Neuronal stem cell (in vitro differentiated cells): ENCODE data around the gene GRWD1.
A peak's percentile ranks its signal among the peaks of the same experiment; 100 is the strongest.

Experiments used
- DNase-seq: peaks from one replicate; pipeline ENCODE4 v3.0.0-alpha.2; 2013; ENCODE audit warnings: low spot score
- H2AFZ ChIP-seq: one replicate; pipeline ENCODE4 v1.6.1; 2013; ENCODE audit warnings: mild to moderate bottlenecking, low read length, inconsistent platforms
- H2AK5ac ChIP-seq: 2 replicates; pipeline ENCODE4 v1.6.1; 2013; ENCODE audit warnings: low read depth, mild to moderate bottlenecking, inconsistent platforms, low read length, moderate library complexity, mixed read lengths
- H2BK120ac ChIP-seq: 2 replicates; pipeline ENCODE4 v1.6.1; 2013; ENCODE audit warnings: low read depth, mild to moderate bottlenecking, inconsistent platforms, low read length, moderate library complexity, mixed read lengths
- H2BK12ac ChIP-seq: one replicate; pipeline ENCODE4 v1.6.1; 2013; ENCODE audit warnings: low read length, inconsistent platforms
- H2BK15ac ChIP-seq: 2 replicates; pipeline ENCODE4 v1.6.1; 2013; ENCODE audit warnings: mild to moderate bottlenecking, low read length, inconsistent platforms, mixed read lengths
- H2BK5ac ChIP-seq: one replicate; pipeline ENCODE4 v1.6.1; 2013; ENCODE audit warnings: inconsistent platforms, mild to moderate bottlenecking, low read length, moderate library complexity
- H3K14ac ChIP-seq: one replicate; pipeline ENCODE4 v1.6.1; 2013; ENCODE audit warnings: low read length, inconsistent platforms
- H3K18ac ChIP-seq: 2 replicates; pipeline ENCODE4 v1.6.1; 2013; ENCODE audit warnings: low read length, inconsistent platforms
- H3K23ac ChIP-seq: 2 replicates; pipeline ENCODE4 v1.6.1; 2013; ENCODE audit warnings: low read depth, mild to moderate bottlenecking, mixed read lengths, low read length, inconsistent platforms; ENCODE audit not compliant: poor library complexity
- H3K27ac ChIP-seq: replicated peaks from 3 replicates; pipeline ENCODE4 v1.5.1; 2013; ENCODE audit warnings: low read length, inconsistent platforms
- H3K27me3 ChIP-seq, 3 experiments: 2 replicates each; pipeline ENCODE4 v1.6.1; 2013; ENCODE audit warnings: low read length in 3 of 3, mild to moderate bottlenecking in 2 of 3, inconsistent platforms in 1 of 3, low read depth in 1 of 3, mixed read lengths in 1 of 3, moderate library complexity in 1 of 3; ENCODE audit not compliant: control insufficient read depth in 3 of 3, insufficient read depth in 3 of 3
- H3K36me3 ChIP-seq, 2 donors: replicated peaks in 1 of 2; 2 replicates each; pipeline ENCODE4 v1.6.1; 2013; ENCODE audit warnings: low read length in 2 of 2; ENCODE audit not compliant: control insufficient read depth in 2 of 2, insufficient read depth in 2 of 2
- H3K4ac ChIP-seq: 2 replicates; pipeline ENCODE4 v1.6.1; 2013; ENCODE audit warnings: inconsistent platforms, mild to moderate bottlenecking, low read length, moderate library complexity
- H3K4me1 ChIP-seq, 2 donors: 1 replicate in 1 of 2; 2 replicates in 1 of 2; pipeline ENCODE4 v1.6.1; 2013; ENCODE audit warnings: low read length in 2 of 2, low read depth in 1 of 2; ENCODE audit not compliant: control insufficient read depth in 2 of 2, insufficient read depth in 1 of 2
- H3K4me2 ChIP-seq: one replicate; pipeline ENCODE4 v1.6.1; 2013; ENCODE audit warnings: mild to moderate bottlenecking, low read length, inconsistent platforms; ENCODE audit not compliant: insufficient read depth, poor library complexity, severe bottlenecking
- H3K4me3 ChIP-seq, 2 donors: 2 replicates each; pipeline ENCODE4 v1.5.1; 2013; ENCODE audit warnings: low read length in 2 of 2, mild to moderate bottlenecking in 2 of 2, inconsistent platforms in 1 of 2, moderate library complexity in 1 of 2
- H3K79me1 ChIP-seq: one replicate; pipeline ENCODE4 v1.6.1; 2013; ENCODE audit warnings: low read depth, mild to moderate bottlenecking, inconsistent platforms, low read length, moderate library complexity
- H3K9ac ChIP-seq: one replicate; pipeline ENCODE4 v1.6.1; 2013; ENCODE audit warnings: mild to moderate bottlenecking, low read depth, low read length, inconsistent platforms; ENCODE audit not compliant: poor library complexity
- H3K9me3 ChIP-seq, 2 donors: replicated peaks in 1 of 2; 2 replicates each; pipeline versions ENCODE3 to v1.6.1; 2013; ENCODE audit warnings: low read length in 2 of 2, mild to moderate bottlenecking in 2 of 2, inconsistent platforms in 1 of 2, low read depth in 1 of 2, mixed read lengths in 1 of 2, moderate library complexity in 1 of 2; ENCODE audit not compliant: control insufficient read depth in 2 of 2, insufficient read depth in 1 of 2
- H4K8ac ChIP-seq: one replicate; pipeline ENCODE4 v1.6.1; 2013; ENCODE audit warnings: low read depth, mild to moderate bottlenecking, inconsistent platforms, low read length, moderate library complexity
- H4K91ac ChIP-seq: one replicate; pipeline ENCODE4 v1.6.1; 2013; ENCODE audit warnings: low read length, low read depth, mild to moderate bottlenecking, inconsistent platforms; ENCODE audit not compliant: poor library complexity
- WGBS, 2 donors: extraction: QIAGEN DNeasy Blood & Tissue Kit; methylation state at CpG; one replicate each; pipeline ENCODE4 v1.1.7; 2013; ENCODE audit warnings: missing lambda C conversion rate in 2 of 2, mixed read lengths in 1 of 2; ENCODE audit not compliant: insufficient read length in 2 of 2, insufficient replicate concordance in 1 of 2; ENCODE audit errors: extremely low coverage in 2 of 2; 5-methylcytosine and 5-hydroxymethylcytosine counted together

GRWD1 gene

GRCh38 chr19:48417421-48417820, 28.4 kb upstream of the GRWD1 start:
- Histone ChIP-seq H2BK12ac (no peak overlapping the region), H4K8ac (peak overlapping the region; percentile 65), H3K27me3 (peaks cover 0 to 15% (median 4%) of the 10 kb centered on the region in 3 experiments), H2BK5ac (peak overlapping the region; percentile 4), H3K27ac (no peak overlapping the region), H2AFZ (peak overlapping the region; percentile 48), H3K79me1 (no peaks in the 10 kb centered on the region), H3K14ac (no peak overlapping the region), H3K23ac (no peak overlapping the region), H3K18ac (peak overlapping the region; percentile 28), H3K4me2 (no peak overlapping the region), H3K4me1 (peaks cover 11 to 13% of the 10 kb centered on the region in 2 donors), H3K9me3 (no peaks in the 10 kb centered on the region), H3K4me3 (peak overlapping the region in 1 of 2 donors; percentile 63), H3K36me3 (no peaks in the 10 kb centered on the region), H3K9ac (no peak overlapping the region), H3K4ac (no peak overlapping the region), H2BK15ac (no peak overlapping the region), H2AK5ac (no peak overlapping the region), H4K91ac (no peak overlapping the region), H2BK120ac (no peak overlapping the region)
- DNase-seq = no peak
- no CpG with 5 or more reads among the region's 7 CpGs for WGBS, 2 donors

GRCh38 chr19:48418317-48419064, 27.3 kb upstream of the GRWD1 start:
- no peak for DNase-seq
- Histone ChIP-seq H2AK5ac (peak overlapping the region; percentile 88), H3K9me3 (no peaks in the 10 kb centered on the region), H3K23ac (peak overlapping the region; percentile 91), H3K4me3 (no peak overlapping the region), H3K36me3 (no peaks in the 10 kb centered on the region), H4K8ac (peak overlapping the region; percentile 23), H3K9ac (peak overlapping the region; percentile 30), H3K27ac (no peak overlapping the region), H3K4me1 (peaks cover 11 to 13% of the 10 kb centered on the region in 2 donors), H2BK12ac (peak overlapping the region; percentile 58), H4K91ac (no peak overlapping the region), H2BK5ac (peak overlapping the region; percentile 5), H3K14ac (peak overlapping the region; percentile 17), H2AFZ (peak overlapping the region; percentile 45), H3K27me3 (peaks cover 0 to 15% (median 4%) of the 10 kb centered on the region in 3 experiments), H3K18ac (peak overlapping the region; percentile 85), H3K79me1 (no peaks in the 10 kb centered on the region), H3K4me2 (no peak overlapping the region), H2BK120ac (no peak overlapping the region), H2BK15ac (peak overlapping the region; percentile 89), H3K4ac (no peak overlapping the region)
- no CpG with 5 or more reads among the region's 6 CpGs for WGBS, 2 donors

GRCh38 chr19:48419158-48419920, 26.4 kb upstream of the GRWD1 start:
- H3K9ac ChIP-seq = no peak overlapping the region
- peak overlapping the region; percentile 5 for H2BK5ac ChIP-seq
- H2BK120ac ChIP-seq = no peak overlapping the region
- peak overlapping the region; percentile 56 for H3K14ac ChIP-seq
- peak overlapping the region; percentile 2 for H2BK12ac ChIP-seq
- peak overlapping the region; percentile 79 for H2AK5ac ChIP-seq
- H3K4me2 ChIP-seq = no peak overlapping the region
- H3K18ac ChIP-seq = peak overlapping the region; percentile 91
- DNase-seq = peak; percentile 64
- H4K8ac ChIP-seq = no peak overlapping the region
- H2AFZ ChIP-seq = peak overlapping the region; percentile 45
- peaks cover 7 to 11% of the 10 kb centered on the region in 2 donors for H3K4me1 ChIP-seq
- peak overlapping the region; percentile 49 for H2BK15ac ChIP-seq
- no peaks in the 10 kb centered on the region for H3K79me1 ChIP-seq
- no peak overlapping the region for H3K4ac ChIP-seq
- peak overlapping the region in 1 of 2 donors; percentile 64 for H3K4me3 ChIP-seq
- H3K23ac ChIP-seq = no peak overlapping the region
- no peak overlapping the region for H4K91ac ChIP-seq
- H3K36me3 ChIP-seq = no peaks in the 10 kb centered on the region
- peaks cover 0 to 7% (median 2%) of the 10 kb centered on the region in 3 experiments for H3K27me3 ChIP-seq
- WGBS, 2 donors = no CpG with 5 or more reads among the region's 31 CpGs
- no peak overlapping the region for H3K27ac ChIP-seq
- H3K9me3 ChIP-seq = no peaks in the 10 kb centered on the region

GRCh38 chr19:48421548-48421947, 24.2 kb upstream of the GRWD1 start:
- H3K79me1 ChIP-seq = no peaks in the 10 kb centered on the region
- H3K36me3 ChIP-seq = no peaks in the 10 kb centered on the region
- no peak overlapping the region for H3K4me3 ChIP-seq
- WGBS, 2 donors = no CpG with 5 or more reads among the region's 16 CpGs
- no peak overlapping the region for H3K14ac ChIP-seq
- H3K4ac ChIP-seq = no peak overlapping the region
- H2BK120ac ChIP-seq = no peak overlapping the region
- no peak overlapping the region for H2AFZ ChIP-seq
- peaks cover 9 to 17% of the 10 kb centered on the region in 2 donors for H3K4me1 ChIP-seq
- H2AK5ac ChIP-seq = no peak overlapping the region
- no peak overlapping the region for H3K23ac ChIP-seq
- no peak overlapping the region for H2BK12ac ChIP-seq
- H2BK5ac ChIP-seq = no peak overlapping the region
- H3K9ac ChIP-seq = no peak overlapping the region
- H3K27me3 ChIP-seq = no peaks in the 10 kb centered on the region
- H4K8ac ChIP-seq = no peak overlapping the region
- no peak overlapping the region for H3K18ac ChIP-seq
- DNase-seq = no peak
- peak overlapping the region; percentile 12 for H4K91ac ChIP-seq
- H3K27ac ChIP-seq = no peak overlapping the region
- H3K4me2 ChIP-seq = no peak overlapping the region
- no peak overlapping the region for H2BK15ac ChIP-seq
- no peaks in the 10 kb centered on the region for H3K9me3 ChIP-seq
